HG03571 (cell line): ENCODE measurements around the gene TTC6.

Source experiments
- ATAC-seq: cut with Tn5 transposase; IDR thresholded peaks from one replicate; pipeline ENCODE4 v1.9.1; 2021; ENCODE audit not compliant: unreplicated experiment

TTC6 gene

DNA sequence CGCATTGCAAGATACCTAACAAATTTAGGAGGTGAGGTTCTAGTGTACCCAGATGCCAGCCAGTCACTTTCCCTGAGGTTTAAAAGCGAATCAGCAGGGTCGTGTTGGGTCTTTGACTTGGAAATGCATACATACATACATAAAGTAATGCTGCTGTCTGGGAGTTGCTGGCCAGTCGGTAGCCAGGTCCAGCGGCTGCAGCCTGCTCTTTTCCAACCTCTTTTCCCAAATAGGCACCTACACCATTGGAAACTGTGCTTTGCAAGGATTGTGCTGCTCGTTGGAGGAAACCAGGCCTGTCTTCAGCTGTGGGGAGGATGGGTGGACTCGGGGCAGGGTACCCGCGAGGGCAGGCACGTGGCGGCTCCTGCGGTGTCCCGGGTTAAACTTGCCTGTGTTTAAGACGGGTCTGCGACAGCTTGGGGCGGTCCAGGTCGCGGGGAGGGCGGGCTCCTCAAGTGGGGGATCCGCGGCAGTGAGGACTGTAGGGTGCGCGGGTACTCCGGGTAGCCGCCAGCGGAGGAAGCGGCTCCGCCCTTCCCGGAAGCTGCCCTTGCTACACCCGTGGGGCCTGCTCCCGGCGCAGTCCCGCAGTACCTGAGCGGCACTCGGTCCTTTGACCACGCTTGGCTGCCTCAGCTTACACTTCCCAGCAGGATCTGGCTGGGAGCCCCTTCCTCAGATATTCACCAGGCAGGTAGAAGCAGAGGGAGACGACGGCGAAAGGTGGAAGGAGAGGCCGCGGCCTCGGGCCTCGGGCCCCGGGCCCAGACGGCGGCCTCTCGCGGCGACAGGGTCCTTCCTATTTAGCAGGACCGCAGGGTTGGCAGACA, 2.7 kb downstream of the TTC6 start:
- ATAC-seq: no peak

DNA sequence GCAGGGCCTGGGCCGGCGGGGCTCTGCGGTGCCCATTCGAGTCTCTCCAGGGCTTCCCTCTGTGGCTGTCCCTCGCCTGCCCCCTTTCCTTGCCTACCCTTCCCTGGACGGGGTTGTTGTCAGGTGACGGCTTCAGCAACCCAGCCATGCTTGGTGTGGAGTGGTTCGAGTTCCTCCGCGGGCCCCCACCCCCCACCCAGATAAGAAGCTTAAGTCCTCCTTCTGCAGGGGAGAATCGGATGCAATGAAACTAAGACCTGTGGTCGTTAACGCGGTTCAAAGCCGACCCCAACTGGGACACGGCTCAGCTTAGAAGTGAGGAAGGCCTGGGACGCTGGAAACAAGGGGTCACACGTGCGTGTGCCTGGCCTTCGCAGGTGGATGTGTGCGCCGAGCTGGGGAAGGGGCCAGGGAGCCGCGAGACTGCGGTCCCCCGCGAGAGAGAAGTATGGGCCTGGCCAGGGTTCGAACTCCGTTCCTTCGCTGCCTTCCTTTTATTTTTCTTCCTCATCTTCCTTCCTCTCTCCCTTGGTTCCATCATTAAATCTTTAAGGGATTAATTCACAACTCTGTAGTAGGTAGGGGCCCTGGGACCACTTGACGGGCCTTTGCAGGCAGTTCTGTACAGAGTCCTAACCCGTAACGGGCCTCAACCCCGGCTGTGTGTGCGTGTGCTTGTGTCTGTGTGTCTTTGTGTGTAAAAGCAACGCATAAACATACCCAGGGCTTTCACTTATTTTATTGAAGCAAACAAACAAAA, 3.5 kb downstream of the TTC6 start:
- no peak for ATAC-seq

DNA sequence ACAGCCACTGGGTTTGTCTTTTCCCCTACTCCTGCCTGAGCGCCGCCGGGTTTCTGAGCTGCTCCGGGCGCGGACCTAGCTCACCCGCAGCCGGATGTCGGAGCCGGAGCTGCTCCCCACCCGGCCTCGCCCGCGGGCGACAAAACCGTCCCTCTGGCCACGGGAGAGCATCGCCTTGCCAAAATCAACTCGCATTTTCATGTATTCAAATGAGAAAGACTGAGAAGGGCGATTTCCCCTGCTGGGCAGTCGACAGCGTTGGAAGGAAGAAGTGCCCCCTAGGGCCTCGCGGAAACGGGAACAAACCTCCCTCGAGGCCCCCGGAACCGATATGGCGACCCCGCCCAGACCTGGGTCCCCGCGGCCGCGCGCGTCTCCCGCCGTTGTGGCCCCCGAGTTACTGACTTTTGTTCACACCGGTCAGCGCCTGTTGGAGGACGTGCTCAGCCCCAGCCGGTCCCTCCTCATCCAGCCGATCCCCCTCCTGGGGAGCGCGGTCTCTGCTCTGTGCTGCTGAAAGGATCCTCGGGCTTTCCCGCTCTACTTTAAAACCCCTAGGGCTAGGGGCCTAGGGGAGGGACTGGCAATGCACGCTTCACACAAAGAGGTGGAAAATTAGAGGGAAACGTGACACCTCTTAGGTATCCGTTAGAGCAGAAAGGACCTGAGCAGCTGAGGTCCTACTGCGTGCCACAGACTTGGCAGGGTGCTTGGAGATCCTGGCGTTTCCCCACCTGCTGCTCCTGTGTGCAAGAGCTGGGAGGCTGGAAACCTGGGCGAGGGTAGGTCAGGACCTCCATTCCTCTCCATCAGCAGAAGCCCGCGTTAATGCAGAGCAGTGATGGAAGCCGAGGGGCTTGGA, 4.3 kb downstream of the TTC6 start:
- no peak for ATAC-seq

DNA sequence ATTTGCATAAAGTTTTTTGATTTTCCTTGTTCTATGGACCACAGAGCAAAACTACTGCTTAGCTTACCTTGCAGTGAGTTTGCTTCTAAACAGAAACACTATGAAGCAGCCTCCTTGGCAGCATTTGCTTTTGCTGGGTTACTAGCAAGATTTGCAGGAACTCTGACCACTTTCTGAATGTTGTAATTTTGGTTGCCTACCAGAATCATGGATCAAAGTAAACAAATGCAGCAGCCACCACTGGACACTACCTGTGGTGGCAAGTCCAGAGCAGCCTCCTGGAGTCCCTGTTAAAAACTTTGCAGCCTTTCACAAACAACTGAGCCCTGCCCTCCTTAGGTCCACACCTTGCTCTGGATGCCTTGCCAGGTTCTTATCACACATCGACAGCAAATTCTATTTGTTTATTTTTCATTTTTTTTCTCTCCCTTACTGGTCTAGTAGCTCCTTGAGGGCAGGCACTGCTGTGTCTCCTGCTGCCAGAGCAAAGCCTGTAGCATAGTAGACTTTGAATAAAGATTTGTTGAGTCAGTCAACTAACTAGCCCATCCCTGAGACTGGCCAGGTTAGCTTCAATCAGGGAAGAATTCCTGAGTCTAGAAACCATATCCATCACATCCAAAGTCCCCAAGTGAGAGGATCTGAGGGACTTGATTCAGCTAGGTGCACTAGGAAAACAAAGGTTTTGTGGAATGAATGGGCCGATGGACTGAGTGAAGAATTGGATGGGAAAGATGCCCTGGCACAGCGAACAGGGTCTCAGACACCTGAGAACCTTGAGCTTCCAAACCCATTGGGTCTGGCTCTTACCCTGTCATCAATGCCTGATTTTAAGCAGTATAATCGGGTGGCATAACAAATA, 5.7 kb downstream of the TTC6 start:
- no peak for ATAC-seq

DNA sequence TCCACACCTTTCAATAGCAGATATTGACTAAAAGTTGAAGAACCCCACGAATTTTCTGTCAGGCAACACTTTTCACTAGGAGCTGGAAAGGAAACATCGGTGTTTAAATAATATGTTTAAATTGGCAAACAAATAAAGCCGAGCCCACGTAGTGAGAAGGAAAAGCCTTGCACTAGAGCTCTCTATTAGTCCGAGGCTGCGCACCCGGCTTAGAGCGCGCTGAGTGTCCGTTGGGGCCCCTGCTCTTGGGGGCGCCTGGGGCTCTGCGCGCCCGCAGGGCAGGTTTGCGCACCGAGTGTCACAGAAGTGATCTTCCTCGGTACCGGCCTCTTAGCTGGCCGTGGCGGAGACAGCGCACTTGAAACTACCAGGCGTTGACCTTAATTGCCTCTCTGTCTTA, 6.4 kb downstream of the TTC6 start:
- ATAC-seq: no peak

DNA sequence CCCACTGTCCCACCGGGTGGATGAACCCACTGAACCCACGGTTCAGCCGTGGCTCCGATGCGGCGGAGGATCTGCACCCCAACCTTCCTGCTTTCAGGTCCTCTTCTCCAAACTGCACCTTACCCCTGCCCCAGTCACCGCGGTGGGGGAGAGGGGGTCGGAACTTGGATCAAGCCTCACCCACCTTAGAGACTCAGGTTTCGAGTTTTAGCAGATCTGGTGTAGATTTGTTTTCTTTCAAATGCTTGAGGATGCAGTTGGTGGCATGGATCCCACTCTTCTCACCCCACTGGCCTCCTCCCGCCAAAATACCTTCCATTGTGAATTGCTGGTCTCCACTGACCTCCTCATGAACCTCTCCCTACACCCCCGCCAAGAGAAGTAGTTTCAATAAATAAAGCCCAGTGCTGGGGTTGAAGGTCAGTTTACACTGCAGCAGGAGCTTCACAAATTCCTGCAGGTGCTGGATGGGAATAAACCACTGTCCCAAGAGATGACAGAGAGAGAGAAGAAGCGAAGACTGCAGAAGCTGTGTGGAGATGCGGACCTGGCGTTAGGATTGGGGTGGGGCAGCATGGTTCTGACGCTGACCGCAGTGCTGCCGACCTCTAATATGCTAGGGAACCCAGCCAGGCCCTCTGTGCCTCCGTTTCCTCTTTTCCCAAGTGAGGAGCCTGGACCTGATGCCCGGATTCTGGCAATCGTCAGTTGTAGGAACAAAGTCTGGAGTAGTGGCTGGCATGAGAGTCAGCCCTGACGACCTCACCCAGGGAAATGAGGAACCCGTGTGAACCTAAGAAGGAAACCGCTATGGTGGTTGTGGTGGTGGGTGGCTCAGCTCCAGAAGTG, 7.4 kb downstream of the TTC6 start:
- no peak for ATAC-seq

DNA sequence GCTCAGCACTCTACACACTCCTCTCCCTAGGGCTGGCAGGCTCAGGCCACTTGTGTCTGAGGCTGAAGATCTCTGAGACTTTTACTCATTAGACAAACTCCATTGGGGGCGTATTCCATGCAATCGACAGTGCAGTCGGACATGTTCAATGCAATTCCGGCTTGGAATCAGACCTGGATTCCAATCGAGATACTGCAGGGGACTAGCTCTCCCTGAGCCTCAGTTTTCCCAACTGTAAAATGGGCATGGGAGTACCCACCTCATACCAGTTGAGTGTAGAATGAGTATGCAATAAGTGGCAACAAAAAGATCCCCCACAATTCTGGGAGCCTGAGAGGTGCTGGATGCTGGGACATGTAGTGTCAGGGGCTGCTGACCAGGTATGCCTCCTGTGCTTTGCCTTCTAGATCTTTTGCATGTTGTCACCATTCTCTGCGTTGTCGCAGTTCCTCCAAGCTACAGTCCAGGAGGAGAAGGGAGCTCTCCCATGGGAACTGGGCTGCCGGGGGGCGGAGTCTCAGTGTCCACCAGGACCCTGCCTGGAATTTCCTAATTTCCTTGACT, 8.3 kb downstream of the TTC6 start:
- no peak for ATAC-seq

DNA sequence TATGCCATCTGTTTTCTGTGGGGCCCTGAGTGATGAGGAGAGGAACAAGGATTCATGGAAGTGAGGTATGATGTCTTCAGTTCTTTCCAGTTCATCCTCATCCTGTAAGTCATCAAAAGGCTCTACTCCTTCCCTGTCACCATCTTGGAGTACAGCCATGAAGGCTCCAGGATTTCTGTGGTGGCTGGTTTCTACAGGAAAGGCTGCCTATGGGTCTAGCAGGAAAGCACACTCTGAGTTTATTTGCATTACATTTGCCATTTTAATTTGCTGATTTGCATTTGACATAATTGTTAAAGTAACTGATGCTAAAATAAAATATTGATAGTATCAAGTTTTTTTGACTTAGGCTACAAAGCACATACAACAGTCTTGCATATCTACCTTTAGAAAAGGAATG, 11.2 kb downstream of the TTC6 start:
- no peak for ATAC-seq

DNA sequence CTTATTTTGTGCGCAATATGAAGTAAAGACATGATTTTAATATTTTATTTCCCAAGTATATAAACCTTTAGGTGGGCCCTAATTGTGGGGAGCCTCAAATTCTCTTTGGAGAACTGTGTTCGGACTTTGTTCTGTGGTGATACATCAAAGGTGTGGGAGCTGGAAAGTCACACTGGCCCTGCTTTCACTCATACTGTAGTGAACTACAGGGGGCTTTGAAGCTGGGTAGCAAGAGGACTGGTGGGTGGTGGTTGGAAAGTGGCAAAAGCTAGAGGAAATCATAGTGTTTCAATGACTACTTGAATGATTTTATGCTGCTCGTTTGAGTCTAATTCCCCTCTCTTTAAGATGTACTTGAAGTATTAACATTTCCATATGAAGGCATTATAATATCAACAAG, 13.2 kb downstream of the TTC6 start:
- no peak for ATAC-seq

DNA sequence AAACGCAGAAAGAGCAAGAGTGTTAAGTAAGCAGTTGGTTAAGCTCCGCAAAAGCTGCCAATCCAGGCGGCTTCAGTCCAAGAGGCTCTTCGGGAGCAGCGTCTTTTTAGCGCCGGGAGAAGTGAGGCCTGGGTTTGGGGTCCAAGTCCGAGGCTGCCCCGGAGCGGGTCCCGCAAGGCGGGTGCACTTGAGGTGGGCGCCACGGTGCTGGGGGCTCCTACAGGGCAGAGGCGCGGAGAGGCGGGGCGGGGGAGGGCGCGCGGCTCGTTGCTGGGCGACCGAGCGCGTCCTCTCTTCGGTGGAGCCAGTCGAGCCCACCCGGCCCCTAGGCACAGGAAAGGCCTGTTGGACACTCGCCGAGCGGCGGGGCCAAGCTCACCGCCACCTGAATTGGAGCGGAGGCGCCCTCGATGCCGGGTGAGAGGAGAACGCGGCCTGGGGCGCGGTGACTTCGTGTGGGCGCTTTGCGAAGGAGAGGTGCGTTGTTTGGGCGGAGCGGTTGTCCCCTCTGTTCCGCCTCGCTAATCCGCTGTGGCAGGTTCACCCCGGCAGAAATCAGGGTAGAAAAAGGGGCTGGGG, 15.6 kb downstream of the TTC6 start:
- ATAC-seq: no peak

DNA sequence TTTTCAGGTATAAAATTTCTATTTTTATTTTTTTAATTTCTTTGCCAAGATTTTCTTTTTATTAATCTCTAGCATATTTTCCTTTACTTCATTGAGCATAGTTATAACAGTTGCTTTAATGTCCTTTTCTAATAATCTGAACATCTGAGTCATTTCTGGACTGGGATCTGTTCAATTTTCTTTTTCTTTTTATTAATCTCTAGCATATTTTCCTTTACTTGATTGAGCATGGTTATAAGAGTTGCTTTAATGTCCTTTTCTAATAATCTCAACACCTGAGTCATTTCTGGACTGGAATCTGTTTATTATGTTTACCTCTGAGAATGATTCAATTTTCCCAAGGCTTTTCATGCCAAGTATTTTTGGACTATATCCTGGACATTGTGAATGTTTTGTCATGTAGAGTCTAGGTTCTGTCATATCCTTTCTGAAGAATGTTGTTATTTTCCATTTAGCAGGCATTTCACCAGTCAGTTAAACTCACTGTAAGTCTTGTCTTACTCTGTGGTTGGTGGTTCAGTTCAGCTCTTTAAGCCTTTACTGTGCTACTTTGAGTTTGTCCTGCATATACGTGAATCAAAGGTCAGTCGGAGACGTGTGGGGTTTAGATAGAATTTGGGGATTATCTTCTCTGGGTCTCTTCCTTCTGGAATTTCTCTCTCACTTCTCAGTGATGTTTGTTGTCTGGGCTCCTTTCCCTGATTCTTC, 20.3 kb downstream of the TTC6 start:
- no peak for ATAC-seq

DNA sequence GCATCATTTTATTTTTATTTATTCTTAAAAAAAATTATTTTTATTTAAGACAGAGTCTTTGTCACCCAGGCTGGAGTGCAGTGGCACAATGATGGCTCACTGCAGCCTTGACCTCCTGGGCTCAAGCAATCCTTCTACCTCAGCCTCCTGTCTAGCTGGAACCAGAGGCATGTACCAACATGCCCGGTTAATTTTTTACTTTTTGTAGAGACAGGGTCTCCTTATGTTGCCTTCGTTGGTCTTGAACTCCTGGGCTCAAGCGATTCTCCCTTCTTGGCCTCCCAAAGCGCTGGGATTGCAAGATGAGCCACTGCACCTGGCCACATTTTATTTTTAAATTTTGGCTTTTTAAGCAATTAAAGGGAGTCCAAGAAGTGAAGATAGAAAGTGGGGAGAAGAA, 21.4 kb downstream of the TTC6 start:
- ATAC-seq: no peak

DNA sequence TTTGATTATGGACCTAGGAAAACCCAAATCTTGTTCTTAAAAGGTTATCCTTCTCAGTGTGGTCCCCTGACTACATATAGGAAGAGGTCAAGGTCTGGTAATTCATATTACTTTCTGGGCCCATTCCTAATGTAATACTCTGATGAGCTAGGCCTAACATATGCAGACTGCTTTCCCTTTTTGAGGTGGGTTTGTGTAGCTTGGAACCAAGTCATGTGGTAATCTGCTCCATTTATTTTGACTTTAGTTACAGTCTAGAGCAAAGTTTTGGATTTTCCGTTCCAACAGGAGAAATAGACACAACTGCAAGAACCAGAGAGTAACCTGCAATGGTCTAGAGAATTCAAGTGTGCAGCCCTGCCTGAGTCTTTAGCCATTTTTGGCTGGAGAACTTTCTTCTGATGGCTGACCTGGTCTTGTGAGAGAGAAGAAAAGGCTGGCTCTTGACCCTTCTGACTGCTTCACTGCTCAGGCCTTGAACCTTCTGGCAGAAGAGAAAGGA, 22.5 kb downstream of the TTC6 start:
- no peak for ATAC-seq

DNA sequence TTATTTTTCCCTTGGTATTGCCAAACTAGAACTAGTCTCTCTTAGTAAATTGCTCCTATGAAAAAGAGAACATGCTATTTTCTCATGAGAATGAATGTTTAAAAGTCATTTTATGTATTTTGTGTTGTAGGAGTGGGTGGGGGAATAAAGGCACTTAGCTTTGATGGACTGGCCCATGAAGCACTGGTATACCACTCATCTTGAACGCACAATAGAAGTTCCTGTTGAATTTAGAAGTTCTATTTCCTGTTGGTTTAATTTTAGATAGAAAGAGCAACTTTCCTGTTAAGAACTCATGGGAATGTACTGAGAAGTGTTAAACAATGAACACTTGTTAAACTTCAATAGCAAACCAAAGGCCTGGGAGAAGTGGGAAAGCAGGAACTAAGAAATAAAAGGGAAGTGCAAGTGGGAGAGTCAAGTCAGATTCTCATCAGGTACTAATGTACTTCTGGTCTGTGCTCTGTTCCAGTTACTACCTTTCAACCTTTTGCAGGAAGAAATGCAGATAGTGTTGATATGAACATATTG, 23.1 kb downstream of the TTC6 start:
- no peak for ATAC-seq

DNA sequence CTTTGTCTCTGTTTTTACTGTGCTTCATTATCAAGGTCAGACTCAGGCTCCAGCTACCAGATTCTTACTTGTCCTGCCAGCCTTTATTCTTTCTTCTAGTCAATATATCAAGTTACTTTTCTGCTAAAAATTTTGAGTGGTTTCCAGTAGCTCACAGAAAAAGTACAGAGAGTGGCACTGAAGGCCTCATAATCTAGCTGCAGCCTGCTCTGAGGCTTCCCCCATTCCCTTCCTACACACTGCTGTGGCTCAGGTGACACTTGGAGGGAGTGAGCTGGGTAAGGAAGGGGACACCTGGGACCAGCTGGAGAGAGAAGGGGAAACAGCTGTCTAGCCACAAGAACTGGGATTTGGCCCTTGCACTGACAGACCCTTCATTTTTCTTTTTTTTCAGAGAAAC, 25.4 kb downstream of the TTC6 start:
- ATAC-seq: no peak

DNA sequence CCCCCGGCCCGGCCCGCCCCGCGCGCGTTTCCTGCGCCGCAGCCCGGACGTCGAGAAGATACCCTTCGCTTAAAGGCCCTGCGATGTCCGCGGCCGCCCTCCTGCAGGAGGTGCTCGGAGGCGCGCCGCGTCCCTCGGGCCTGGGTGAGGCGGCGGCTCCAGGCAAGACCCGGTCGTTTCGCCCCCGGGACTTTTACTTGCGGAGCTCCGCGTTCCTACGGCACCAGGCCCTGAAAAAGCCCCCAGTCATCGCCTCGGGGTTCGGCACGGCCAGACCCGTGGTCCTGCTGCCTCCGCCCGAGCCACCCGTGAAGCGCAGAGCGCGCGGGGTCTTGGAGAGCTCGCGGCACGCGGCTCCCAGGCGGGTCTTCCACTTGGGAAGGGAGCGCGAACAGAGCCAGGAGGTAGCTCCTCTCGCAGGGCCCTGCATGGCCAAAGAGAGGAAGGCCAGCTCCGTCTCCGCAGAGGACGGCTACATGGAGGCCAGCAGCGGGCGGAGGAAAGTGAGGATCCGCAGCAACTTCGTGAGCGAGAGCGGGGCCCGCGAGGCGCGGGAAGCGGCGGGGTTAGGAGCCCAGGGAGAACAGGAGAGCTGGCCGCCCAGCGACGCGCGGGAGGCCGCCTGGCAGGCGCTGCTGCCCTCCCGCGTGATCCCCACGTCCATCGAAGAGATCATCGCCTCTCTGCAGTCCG, 26.9 kb downstream of the TTC6 start:
- no peak for ATAC-seq

DNA sequence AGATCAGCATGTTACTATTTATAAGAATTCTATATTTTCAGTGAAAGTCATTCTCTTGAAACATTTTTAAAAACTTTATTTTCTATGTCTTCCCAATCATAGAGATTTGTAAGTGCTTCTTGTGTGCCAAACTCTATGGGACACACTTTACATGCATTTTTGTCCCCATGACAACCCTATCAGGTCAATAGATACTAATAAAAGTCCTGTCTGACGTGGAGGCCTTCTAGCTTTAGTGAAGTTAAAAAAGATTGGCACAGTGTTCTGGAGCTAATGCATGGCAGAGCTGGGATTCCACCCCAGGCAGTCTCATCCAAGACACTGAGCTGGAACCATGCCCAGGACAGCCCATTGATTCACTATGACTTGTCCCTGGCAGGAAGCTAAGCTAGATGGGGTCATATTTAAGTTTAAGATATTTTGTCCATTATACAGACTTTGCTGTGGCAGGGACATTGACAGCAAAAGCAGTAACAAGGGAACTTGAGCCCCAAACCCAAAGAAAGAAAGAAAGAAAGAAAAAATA, 28.1 kb downstream of the TTC6 start:
- ATAC-seq: no peak
